AG04450 (cell line): ENCODE measurements around the gene ZMYND11. TPM values are rescaled to one million over a fixed set of nuclear protein-coding genes. Genes with fewer than 3 reads are reported as not detected.

Source experiments
- CTCF ChIA-PET: fragments of 300-600, 350-600 bp; formaldehyde crosslinking; extraction: SDS; loops from one replicate; lab custom pipeline; 2022; ENCODE audit warnings: antibody characterized with exemption, inconsistent platforms; lab: Charles Lee
- POLR2A ChIA-PET: fragments of 350-600 bp; formaldehyde crosslinking; extraction: SDS; loops from one replicate; lab custom pipeline; 2021; ENCODE audit warnings: antibody characterized with exemption, inconsistent platforms; lab: Yijun Ruan, JAX
- DNase-seq: peaks from one replicate; pipeline ENCODE4 v3.0.0-alpha.2; 2011; ENCODE audit warnings: low read depth, low spot score
- H3K27ac ChIP-seq: one replicate; pipeline ENCODE4 v1.5.1; 2012; ENCODE audit warnings: low read depth, low read length, control low read depth
- H3K27me3 ChIP-seq: one replicate; pipeline ENCODE4 v1.6.0; 2012; ENCODE audit warnings: low read length; ENCODE audit not compliant: control insufficient read depth, insufficient read depth
- H3K4me3 ChIP-seq: 2 replicates; pipeline ENCODE4 v1.5.1; 2011; ENCODE audit warnings: mild to moderate bottlenecking, low read depth, low read length, control low read depth
- H3K9me3 ChIP-seq: 2 replicates; pipeline ENCODE4 v1.5.1; 2012; ENCODE audit warnings: low read length; ENCODE audit not compliant: control insufficient read depth, insufficient read depth
- polyA plus RNA-seq: library from polyadenylated mRNA; depleted of rRNA; stranded (reverse); fragments of >200 nt; gene quantifications from 2 replicates; pipeline ENCODE4 v1.2.3, GENCODE V29; 2011
- TF ChIP-seq, protein P1 (sequence below): IDR thresholded peaks from 2 replicates; pipeline ENCODE4 v1.5.1; 2011; ENCODE audit warnings: low read depth, low read length, control low read depth, inconsistent platforms

Gene ZMYND11
- polyA plus RNA-seq, 1 experiment = 76.0 TPM

DNA sequence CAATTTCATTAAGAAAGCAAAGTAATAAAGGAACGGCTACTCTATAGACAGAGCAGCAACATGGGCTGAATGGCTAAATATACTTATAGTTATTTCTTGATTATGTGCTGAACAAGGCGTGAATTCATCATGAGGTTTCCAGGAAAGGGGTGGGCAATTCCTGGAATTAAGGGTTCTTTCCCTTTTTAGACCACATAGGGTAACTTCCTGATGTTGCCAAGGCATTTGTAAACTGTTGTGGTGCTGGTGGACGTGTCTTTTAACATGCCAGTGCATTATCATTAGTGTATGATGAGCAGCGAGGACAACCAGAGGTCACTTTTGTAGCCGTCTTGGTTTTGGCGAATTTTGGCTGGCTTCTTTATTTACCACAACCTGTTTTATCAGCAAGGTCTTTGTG lies 28.5 kb upstream of the ZMYND11 start:
- no peak overlapping the region for H3K4me3 ChIP-seq
- no peak for DNase-seq
- CTCF ChIA-PET = no interaction called here
- TF ChIP-seq, protein P1, sequence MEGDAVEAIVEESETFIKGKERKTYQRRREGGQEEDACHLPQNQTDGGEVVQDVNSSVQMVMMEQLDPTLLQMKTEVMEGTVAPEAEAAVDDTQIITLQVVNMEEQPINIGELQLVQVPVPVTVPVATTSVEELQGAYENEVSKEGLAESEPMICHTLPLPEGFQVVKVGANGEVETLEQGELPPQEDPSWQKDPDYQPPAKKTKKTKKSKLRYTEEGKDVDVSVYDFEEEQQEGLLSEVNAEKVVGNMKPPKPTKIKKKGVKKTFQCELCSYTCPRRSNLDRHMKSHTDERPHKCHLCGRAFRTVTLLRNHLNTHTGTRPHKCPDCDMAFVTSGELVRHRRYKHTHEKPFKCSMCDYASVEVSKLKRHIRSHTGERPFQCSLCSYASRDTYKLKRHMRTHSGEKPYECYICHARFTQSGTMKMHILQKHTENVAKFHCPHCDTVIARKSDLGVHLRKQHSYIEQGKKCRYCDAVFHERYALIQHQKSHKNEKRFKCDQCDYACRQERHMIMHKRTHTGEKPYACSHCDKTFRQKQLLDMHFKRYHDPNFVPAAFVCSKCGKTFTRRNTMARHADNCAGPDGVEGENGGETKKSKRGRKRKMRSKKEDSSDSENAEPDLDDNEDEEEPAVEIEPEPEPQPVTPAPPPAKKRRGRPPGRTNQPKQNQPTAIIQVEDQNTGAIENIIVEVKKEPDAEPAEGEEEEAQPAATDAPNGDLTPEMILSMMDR = no peak
- peaks cover 18% of the 10 kb centered on the region for H3K9me3 ChIP-seq
- H3K27me3 ChIP-seq = peaks cover 3% of the 10 kb centered on the region
- no peak overlapping the region for H3K27ac ChIP-seq
- POLR2A ChIA-PET = no interaction called here

DNA sequence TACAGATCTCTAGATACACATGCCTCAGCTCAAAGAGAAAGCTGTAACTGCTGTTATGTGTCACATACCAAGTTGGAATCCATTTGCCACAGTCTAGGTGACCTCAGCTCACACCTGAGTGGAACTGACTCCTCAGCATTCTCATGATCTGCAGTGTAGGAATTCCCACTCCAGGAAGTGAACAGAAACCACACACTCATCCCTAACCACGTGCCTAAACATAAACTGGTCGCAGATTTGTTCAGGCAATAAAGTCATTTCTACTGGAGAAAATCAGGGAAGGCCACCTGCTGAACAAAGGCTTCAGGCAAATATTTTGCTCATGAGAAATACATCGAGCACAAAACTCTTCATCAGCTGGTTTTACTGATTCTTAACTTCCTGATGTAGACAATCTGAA lies 23.0 kb upstream of the ZMYND11 start:
- TF ChIP-seq, protein P1 = no peak
- ChIA-PET POLR2A (no interaction called here), CTCF (no interaction called here)
- Histone ChIP-seq H3K27ac (no peak overlapping the region), H3K27me3 (no peaks in the 10 kb centered on the region), H3K4me3 (no peak overlapping the region), H3K9me3 (no peaks in the 10 kb centered on the region)
- DNase-seq = no peak

DNA sequence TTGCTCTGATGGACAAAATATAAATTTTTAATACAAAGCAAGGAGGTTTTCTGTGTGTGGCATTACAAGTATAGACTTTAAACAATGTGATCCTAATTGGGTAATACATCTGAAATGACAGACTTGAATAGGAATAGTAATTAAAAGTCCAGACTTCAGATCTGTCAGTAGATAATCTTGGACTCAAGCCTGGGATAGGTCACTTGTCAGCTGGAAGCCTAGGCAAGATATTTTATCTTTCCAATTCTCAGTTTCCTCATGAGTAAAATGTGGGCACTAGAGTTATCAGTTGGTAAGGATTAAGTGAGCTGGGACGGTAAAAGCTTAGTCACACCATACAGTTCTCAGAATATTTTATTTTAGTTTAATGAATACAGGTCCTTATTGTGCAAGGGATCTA lies 10.4 kb upstream of the ZMYND11 start:
- H3K27ac ChIP-seq = no peak overlapping the region
- DNase-seq = no peak
- no peaks in the 10 kb centered on the region for H3K27me3 ChIP-seq
- TF ChIP-seq, protein P1 = no peak
- no peak overlapping the region for H3K4me3 ChIP-seq
- CTCF ChIA-PET = no interaction called here
- POLR2A ChIA-PET = no interaction called here
- H3K9me3 ChIP-seq = no peaks in the 10 kb centered on the region; the same call in 1 of the 2 replicates

DNA sequence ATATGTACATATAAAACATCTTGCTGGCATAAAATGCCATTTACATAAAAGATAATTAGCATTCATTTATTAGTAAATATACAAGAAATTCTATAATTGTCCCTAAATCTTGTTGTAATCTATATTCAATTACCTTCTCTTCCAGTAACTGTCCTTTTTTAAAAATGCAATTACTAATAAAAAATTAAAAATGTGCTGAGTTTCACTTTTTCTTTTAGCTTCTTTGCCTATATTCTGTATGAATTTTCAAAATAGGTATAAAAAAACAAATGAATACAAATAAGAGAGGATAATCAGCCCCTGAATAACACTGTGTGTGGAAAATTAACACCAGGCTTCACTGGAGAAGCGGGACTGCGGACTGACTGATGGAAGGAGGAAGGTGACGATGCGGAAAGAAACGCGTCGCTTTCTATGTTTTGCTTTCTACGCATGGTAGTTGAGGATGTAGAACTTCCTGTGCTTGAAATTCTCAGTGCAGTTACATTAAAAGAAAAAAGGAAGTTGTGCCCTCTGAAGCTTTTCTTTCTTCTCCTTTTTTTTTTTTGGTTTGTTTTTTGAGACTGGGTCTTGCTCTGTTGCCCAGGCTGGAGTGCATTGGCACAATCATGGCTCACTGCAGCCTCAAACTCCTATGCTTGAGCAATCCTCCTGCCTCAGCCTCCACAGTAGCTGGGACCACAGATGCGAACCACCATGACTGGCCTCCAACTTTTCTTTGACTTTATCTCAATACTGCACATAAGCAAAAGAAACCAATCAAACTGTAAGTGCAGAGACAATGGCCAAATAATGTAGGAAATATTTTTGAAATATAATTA lies 7.4 kb upstream of the ZMYND11 start:
- DNase-seq = no peak
- ChIA-PET POLR2A (no interaction called here), CTCF (no interaction called here)
- Histone ChIP-seq H3K9me3 (no peaks in the 10 kb centered on the region; the same call in 1 of the 2 replicates), H3K27me3 (no peaks in the 10 kb centered on the region), H3K27ac (no peak overlapping the region), H3K4me3 (no peak overlapping the region)
- TF ChIP-seq, protein P1 = no peak

DNA sequence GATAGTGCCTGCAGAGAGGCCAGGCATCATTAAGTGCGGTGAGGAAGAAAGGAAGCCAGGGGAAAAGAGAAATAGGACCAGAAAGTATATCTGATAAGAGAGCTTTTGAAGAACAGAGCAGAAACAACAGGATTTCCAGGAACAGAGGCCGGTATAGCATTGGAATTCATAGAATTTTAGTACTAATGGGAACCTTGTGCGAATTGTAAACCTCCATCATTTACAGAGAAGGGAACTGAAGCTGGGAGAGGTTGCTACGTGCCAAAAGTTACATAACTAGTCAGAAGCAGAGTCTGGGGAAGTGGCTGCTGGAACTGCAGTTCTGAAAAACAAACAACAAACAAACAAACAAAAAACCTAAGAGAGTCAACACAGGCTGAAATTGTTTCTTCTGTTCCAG lies 5.4 kb upstream of the ZMYND11 start:
- DNase-seq = no peak
- ChIA-PET POLR2A (no interaction called here), CTCF (no interaction called here)
- TF ChIP-seq, protein P1 = no peak
- Histone ChIP-seq H3K27me3 (no peaks in the 10 kb centered on the region), H3K9me3 (no peaks in the 10 kb centered on the region; the same call in 1 of the 2 replicates), H3K27ac (no peak overlapping the region), H3K4me3 (no peak overlapping the region)
